ENCODE measurements around the gene MATCAP1.

GRCh38 chr16:67176662-67177061, 7.1 kb downstream of the MATCAP1 start:
- TF ChIP-seq CTCF (IDR thresholded peaks at IDR 0.05; ENCODE audit: insufficient read depth, low read length) = no peak
- no peak for TF ChIP-seq GABPA (IDR thresholded peaks at IDR 0.05; ENCODE audit: low read depth)

Data from HL-60 (cell line).